Measurements from ENCODE around the gene ADGRV1.
"Not testable (repeated sequence)": the region's sequence is repeated elsewhere in the genome, so short reads cannot be mapped to it uniquely, and the experiment has no call there.

DNA sequence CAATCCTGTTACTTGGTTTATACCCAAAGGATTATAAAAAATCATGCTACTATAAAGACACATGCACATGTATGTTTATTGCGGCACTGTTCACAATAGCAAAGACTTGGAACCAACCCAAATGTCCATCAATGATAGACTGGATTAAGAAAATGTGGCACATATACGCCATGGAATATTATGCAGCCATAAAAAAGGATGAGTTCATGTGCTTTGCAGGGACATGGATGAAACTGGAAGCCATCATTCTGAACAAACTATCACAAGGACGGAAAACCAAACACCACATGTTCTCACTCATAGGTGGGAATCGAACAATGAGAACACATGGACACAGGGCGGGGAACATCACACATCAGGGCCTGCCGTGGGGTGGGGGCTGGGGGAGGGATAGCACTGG lies 34.5 kb downstream of the ADGRV1 start:
- not testable (repeated sequence) for TF ChIP-seq EZH2 (IDR thresholded peaks at IDR 0.05; ENCODE audit: borderline replicate concordance, low read depth, low read length, severe bottlenecking); JUN (IDR thresholded peaks at IDR 0.05; ENCODE audit: borderline replicate concordance, insufficient read depth, insufficient read length, low read depth); POLR2AphosphoS5 (IDR thresholded peaks at IDR 0.05; ENCODE audit: insufficient read depth, low read depth, low read length); POLR2A (IDR thresholded peaks at IDR 0.05; ENCODE audit: low read depth, low read length); FOS (IDR thresholded peaks at IDR 0.05; ENCODE audit: borderline replicate concordance, insufficient read depth, low read length); GATA2 (IDR thresholded peaks at IDR 0.05; ENCODE audit: insufficient read depth, insufficient read length, low read depth, low read length)
- TF ChIP-seq, protein P1, sequence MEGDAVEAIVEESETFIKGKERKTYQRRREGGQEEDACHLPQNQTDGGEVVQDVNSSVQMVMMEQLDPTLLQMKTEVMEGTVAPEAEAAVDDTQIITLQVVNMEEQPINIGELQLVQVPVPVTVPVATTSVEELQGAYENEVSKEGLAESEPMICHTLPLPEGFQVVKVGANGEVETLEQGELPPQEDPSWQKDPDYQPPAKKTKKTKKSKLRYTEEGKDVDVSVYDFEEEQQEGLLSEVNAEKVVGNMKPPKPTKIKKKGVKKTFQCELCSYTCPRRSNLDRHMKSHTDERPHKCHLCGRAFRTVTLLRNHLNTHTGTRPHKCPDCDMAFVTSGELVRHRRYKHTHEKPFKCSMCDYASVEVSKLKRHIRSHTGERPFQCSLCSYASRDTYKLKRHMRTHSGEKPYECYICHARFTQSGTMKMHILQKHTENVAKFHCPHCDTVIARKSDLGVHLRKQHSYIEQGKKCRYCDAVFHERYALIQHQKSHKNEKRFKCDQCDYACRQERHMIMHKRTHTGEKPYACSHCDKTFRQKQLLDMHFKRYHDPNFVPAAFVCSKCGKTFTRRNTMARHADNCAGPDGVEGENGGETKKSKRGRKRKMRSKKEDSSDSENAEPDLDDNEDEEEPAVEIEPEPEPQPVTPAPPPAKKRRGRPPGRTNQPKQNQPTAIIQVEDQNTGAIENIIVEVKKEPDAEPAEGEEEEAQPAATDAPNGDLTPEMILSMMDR (IDR thresholded peaks at IDR 0.05; ENCODE audit: extremely low read depth in 1 of 2, insufficient read depth in 1 of 2, low read depth in 1 of 2, low read length in 2 of 2) = not testable (repeated sequence)
- TF ChIP-seq, protein P2, sequence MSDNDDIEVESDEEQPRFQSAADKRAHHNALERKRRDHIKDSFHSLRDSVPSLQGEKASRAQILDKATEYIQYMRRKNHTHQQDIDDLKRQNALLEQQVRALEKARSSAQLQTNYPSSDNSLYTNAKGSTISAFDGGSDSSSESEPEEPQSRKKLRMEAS (IDR thresholded peaks at IDR 0.05; ENCODE audit: insufficient read depth, insufficient read length) = not testable (repeated sequence)
